GM12878 (cell line): ENCODE results near the gene SGPP2. TPM values are rescaled to one million over a fixed set of nuclear protein-coding genes. Genes with fewer than 3 reads are reported as not detected.

ENCODE experiments used
- ATAC-seq: fragments of 200-7000 bp; cut with Tn5 transposase; 3 replicates; pipeline ENCODE4 v1.9.1; 2020; ENCODE audit warnings: mild to moderate bottlenecking, moderate library complexity
- BruUV-seq: library from RNA; stranded (reverse); fragments of 400-500 nt; replicated peaks from 2 replicates; lab custom pipeline; 2021; lab: Mats Ljungman, UMichigan
- CTCF ChIA-PET: fragments of 300-600 bp; sonication (Branson Sonifier 250); formaldehyde crosslinking; extraction: SDS; loops from one replicate; lab custom pipeline; 2021; ENCODE audit warnings: inconsistent platforms; lab: Yijun Ruan, JAX
- POLR2A ChIA-PET: fragments of 350-600 bp; formaldehyde crosslinking; extraction: SDS; loops from one replicate; lab custom pipeline; 2021; ENCODE audit warnings: inconsistent platforms; lab: Charles Lee
- RAD21 ChIA-PET: fragments of 300-600 bp; sonication (Branson Sonifier 250); formaldehyde crosslinking; loops from one replicate; lab custom pipeline; 2023; ENCODE audit warnings: antibody characterized with exemption; ENCODE audit not compliant: unreplicated experiment; lab: Charles Lee
- SMC1A ChIA-PET: fragments of 300-600 bp; sonication (Branson Sonifier 250); formaldehyde crosslinking; loops from one replicate; lab custom pipeline; 2023; ENCODE audit not compliant: unreplicated experiment, uncharacterized antibody; lab: Charles Lee
- DNase-seq: peaks from one replicate; pipeline ENCODE4 v3.0.0-alpha.2; 2011; ENCODE audit warnings: low read depth, low spot score
- FAIRE-seq: peaks from 3 replicates; lab custom pipeline; 2011; peaks lifted over from hg19 to GRCh38; lab: Jason Lieb, UNC
- H2AFZ ChIP-seq: 2 replicates; pipeline ENCODE4 v1.6.0; 2011; ENCODE audit warnings: low read depth, low read length, control low read depth; ENCODE audit not compliant: control insufficient read depth
- H3K27ac ChIP-seq: 2 replicates; pipeline ENCODE4 v1.5.1; 2011; ENCODE audit warnings: control low read depth; ENCODE audit not compliant: control insufficient read depth, insufficient read depth
- H3K27me3 ChIP-seq, 2 experiments: replicated peaks in 1 of 2; 2 replicates each; pipeline versions ENCODE4 v1.6.0 to v1.6.1; 2011; ENCODE audit warnings: low read length in 1 of 2; ENCODE audit not compliant: control insufficient read depth in 2 of 2, insufficient read depth in 2 of 2
- H3K36me3 ChIP-seq, 2 experiments: 2 replicates each; pipeline ENCODE4 v1.5.1; 2011; ENCODE audit warnings: low read length in 1 of 2; ENCODE audit not compliant: control insufficient read depth in 2 of 2, insufficient read depth in 2 of 2
- H3K4me1 ChIP-seq: 2 replicates; pipeline ENCODE4 v1.6.1; 2011; ENCODE audit warnings: mild to moderate bottlenecking, low read length, moderate library complexity, mixed read lengths; ENCODE audit not compliant: control insufficient read depth, insufficient read depth
- H3K4me2 ChIP-seq: 2 replicates; pipeline ENCODE4 v1.6.0; 2011; ENCODE audit warnings: control low read depth; ENCODE audit not compliant: control insufficient read depth, insufficient read depth
- H3K4me3 ChIP-seq: fragments of 200-600 bp; sonication (generic); 2 replicates; pipeline ENCODE4 v1.5.1; 2016
- H3K79me2 ChIP-seq: 2 replicates; pipeline ENCODE4 v1.6.0; 2011; ENCODE audit warnings: low read length; ENCODE audit not compliant: control insufficient read depth, insufficient read depth
- H3K9ac ChIP-seq: 2 replicates; pipeline ENCODE4 v1.8.0; 2011; ENCODE audit warnings: low read length, control low read depth, mixed read lengths; ENCODE audit not compliant: control insufficient read depth, insufficient read depth
- H3K9me3 ChIP-seq: replicated peaks from 3 replicates; pipeline ENCODE4 v1.5.1; 2011; ENCODE audit warnings: mild to moderate bottlenecking, low read length; ENCODE audit not compliant: control insufficient read depth, insufficient read depth
- H4K20me1 ChIP-seq: 2 replicates; pipeline ENCODE4 v1.6.0; 2011; ENCODE audit not compliant: control insufficient read depth, insufficient read depth
- BHLHE40 ChIP-seq, 2 experiments: fragments of 450-650 bp in 1 of 2; IDR thresholded peaks; 2 replicates each; pipeline ENCODE4 v1.6.1; 2011 to 2017; ENCODE audit warnings: low read depth in 2 of 2, borderline replicate concordance in 1 of 2, improper control_type of control experiment in 1 of 2, low read length in 1 of 2, mild to moderate bottlenecking in 1 of 2
- BRCA1 ChIP-seq: IDR thresholded peaks from 2 replicates; pipeline ENCODE4 v1.6.1; 2011; ENCODE audit warnings: low read depth, low read length, improper control_type of control experiment
- CHD1 ChIP-seq: IDR thresholded peaks from 2 replicates; pipeline ENCODE4 v1.6.1; 2012; ENCODE audit warnings: low read depth, low read length, improper control_type of control experiment
- GATAD2B ChIP-seq: fragments of 450-650 bp; conservative IDR thresholded peaks from 2 replicates; pipeline ENCODE4 v1.6.1; 2017; ENCODE audit warnings: low read depth, mild to moderate bottlenecking, moderate library complexity
- KLF5 ChIP-seq: fragments of 450-650 bp; IDR thresholded peaks from 2 replicates; pipeline ENCODE4 v1.6.1; 2014; ENCODE audit warnings: mild to moderate bottlenecking; ENCODE audit not compliant: partially characterized antibody
- MEF2B ChIP-seq: fragments of 450-650 bp; IDR thresholded peaks from 2 replicates; pipeline ENCODE4 v1.6.1; 2018; ENCODE audit warnings: mild to moderate bottlenecking, moderate library complexity; ENCODE audit not compliant: partially characterized antibody, poor library complexity, severe bottlenecking
- MTA3 ChIP-seq: IDR thresholded peaks from 2 replicates; pipeline ENCODE4 v1.6.1; 2012; ENCODE audit warnings: low read length, inconsistent platforms, borderline replicate concordance
- NFXL1 ChIP-seq: fragments of 450-650 bp; IDR thresholded peaks from 2 replicates; pipeline ENCODE4 v1.6.1; 2017; ENCODE audit warnings: antibody characterized with exemption, mild to moderate bottlenecking, borderline replicate concordance
- RBBP5 ChIP-seq: fragments of 200-600 bp; sonication (generic); conservative IDR thresholded peaks from 2 replicates; pipeline ENCODE4 v1.6.1; 2016
- TBL1XR1 ChIP-seq: IDR thresholded peaks from 2 replicates; pipeline ENCODE4 v1.6.1; 2012; ENCODE audit warnings: low read depth, low read length, improper control_type of control experiment
- WGBS: methylation state at CpG from one replicate; pipeline ENCODE4 v1.1.6; 2016; ENCODE audit warnings: low lambda C conversion rate; ENCODE audit not compliant: insufficient replicate concordance, insufficient coverage; ENCODE audit errors: missing lambda C conversion rate; 5-methylcytosine and 5-hydroxymethylcytosine counted together
- in situ Hi-C: fragments of 300-500 bp; cut with MboI; formaldehyde crosslinking; loops from 9 replicates; pipeline ENCODE4 v1.14.3; 2018; ENCODE audit warnings: mixed read lengths
- intact Hi-C: fragments of 100-400 bp; cut with micrococcal nuclease; formaldehyde crosslinking; loops from one replicate; pipeline ENCODE4 v1.14.2; 2022; ENCODE audit not compliant: unreplicated experiment
- polyA plus RNA-seq, 11 experiments: library from polyadenylated mRNA; depleted of rRNA in 4 of 11; unstranded in 6 of 11; stranded (reverse) in 5 of 11; fragments of >200 nt; fragmentation: Nextera tagmentation in 4 of 11; fragmentation: Illumina TruSeq in 1 of 11; extraction: Ambion mirVana in 4 of 11; extraction: Trizol in 1 of 11; gene quantifications; 1 replicate in 1 of 11; 2 replicates in 10 of 11; pipeline versions ENCODE4 v1.2.1 to v1.2.3, GENCODE V29; 2011 to 2016; ENCODE audit warnings: inconsistent platforms in 2 of 11, missing spikeins in 2 of 11, low read depth in 1 of 11
- total RNA-seq, 4 experiments: library from RNA; depleted of rRNA in 3 of 4; stranded (reverse); fragments of >200 nt in 3 of 4; fragmentation: Illumina TruSeq in 1 of 4; extraction: Trizol in 1 of 4; gene quantifications; 2 replicates each; pipeline versions ENCODE4 v1.2.1 to v1.2.3, GENCODE V29; 2013 to 2021
- TF ChIP-seq, protein P1 (sequence below): IDR thresholded peaks from 2 replicates; pipeline ENCODE4 v1.6.1; 2011; ENCODE audit warnings: mild to moderate bottlenecking, low read depth, low read length, moderate library complexity; ENCODE audit not compliant: insufficient replicate concordance
- TF ChIP-seq, protein P2 (sequence below): IDR thresholded peaks from 2 replicates; pipeline ENCODE4 v1.6.1; 2012; ENCODE audit warnings: low read depth, low read length, improper control_type of control experiment

SGPP2 gene
- total and polyA plus RNA-seq, 10 of the 15 experiments (the other 5 are each of a cell fraction or from before 2014, with no cell fraction given) = 3.5 to 84.9 (median 13.1) TPM

DNA sequence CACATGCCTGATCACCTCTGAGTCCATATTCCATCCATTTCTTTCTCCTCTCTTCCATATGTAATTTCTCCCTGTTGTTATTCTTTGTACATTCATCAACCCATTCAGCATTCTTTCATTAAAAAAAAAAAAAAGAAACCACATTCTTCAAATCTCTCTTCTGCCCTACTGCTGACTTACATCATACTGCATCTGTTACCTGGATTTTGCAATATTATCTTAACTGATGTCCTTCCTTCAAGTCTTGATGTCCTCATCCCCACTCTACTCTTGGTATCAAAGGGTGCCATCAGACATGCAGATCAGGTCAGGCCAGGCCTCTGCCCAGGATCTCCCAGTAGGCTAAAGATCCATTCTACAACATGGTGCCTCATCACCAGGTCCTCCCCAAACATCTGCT, 90.6 kb downstream of the SGPP2 start (continued):
- TF ChIP-seq MEF2B (no peak), TBL1XR1 (no peak), NFXL1 (no peak)
- TF ChIP-seq, all 136 proteins: peak for 0

DNA sequence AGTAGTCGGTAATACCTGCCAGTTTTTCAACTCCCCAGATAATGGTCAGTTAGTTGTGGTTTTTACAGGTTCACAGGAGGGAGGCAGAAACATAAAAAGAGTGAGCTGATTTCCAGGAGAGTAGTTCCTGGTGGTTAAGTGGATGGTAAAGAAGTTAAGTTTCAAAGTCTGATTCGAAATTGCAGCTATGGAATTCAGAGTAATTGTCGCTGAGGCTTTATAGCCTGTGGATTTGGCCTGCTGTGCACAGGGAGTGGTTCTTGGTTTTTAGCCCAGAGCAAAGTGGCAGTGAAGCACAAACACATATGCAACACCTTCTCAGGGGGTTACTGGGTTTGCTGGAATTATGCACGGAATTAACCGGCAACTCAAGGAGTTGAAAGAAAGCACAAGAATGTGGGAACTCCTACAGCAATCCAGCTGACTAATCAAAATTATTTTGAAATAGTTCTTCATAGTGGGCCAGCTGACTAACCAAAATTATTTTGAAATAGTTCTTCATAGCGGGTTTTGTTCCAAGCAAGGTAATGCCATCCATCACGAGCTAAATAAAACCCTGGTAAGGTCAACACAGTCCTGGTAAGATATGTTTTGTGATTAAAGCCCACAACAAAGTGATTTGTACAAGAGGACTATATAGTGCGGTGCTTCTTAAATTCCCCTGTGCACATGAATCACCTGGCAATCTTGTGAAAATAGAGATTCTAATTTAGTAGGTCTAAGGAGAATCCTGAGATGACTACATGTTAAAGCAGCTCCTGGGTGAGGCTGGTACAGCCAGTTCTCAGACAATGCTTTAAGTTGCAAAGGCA, 94.4 kb downstream of the SGPP2 start:
- BruUV-seq = no TSS peak
- in situ Hi-C loops (no loop called here), intact Hi-C loops (no loop called here)
- Histone ChIP-seq H3K9ac (no peak overlapping the region), H3K9me3 (no peaks in the 10 kb centered on the region), H3K36me3 (peaks cover 3 to 14% of the 10 kb centered on the region in 2 experiments; a peak in 3 of 4 replicates), H3K4me1 (peaks cover 6% of the 10 kb centered on the region), H3K79me2 (no peaks in the 10 kb centered on the region), H4K20me1 (no peaks in the 10 kb centered on the region), H3K27me3 (no peaks in the 10 kb centered on the region), H3K27ac (no peak overlapping the region), H2AFZ (no peak overlapping the region), H3K4me2 (no peak overlapping the region), H3K4me3 (no peak overlapping the region)
- SMC1A ChIA-PET = interaction anchor here (0.7 to 1.4 kb wide), 7 partner anchors 36 to 334 kb away, joined by 3 read pairs; no protein-coding TSS in a partner anchor
- TF ChIP-seq CHD1 (no peak), GATAD2B (no peak), KLF5 (no peak), MTA3 (no peak), BRCA1 (no peak), BHLHE40 (IDR thresholded peaks at IDR 0.05; ENCODE audit: borderline replicate concordance in 1 of 2, low read depth in 2 of 2, low read length in 1 of 2) (no peak), RBBP5 (no peak)
- TF ChIP-seq, protein P1, sequence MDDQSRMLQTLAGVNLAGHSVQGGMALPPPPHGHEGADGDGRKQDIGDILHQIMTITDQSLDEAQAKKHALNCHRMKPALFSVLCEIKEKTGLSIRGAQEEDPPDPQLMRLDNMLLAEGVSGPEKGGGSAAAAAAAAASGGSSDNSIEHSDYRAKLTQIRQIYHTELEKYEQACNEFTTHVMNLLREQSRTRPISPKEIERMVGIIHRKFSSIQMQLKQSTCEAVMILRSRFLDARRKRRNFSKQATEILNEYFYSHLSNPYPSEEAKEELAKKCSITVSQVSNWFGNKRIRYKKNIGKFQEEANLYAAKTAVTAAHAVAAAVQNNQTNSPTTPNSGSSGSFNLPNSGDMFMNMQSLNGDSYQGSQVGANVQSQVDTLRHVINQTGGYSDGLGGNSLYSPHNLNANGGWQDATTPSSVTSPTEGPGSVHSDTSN = no peak
- TF ChIP-seq, protein P2, sequence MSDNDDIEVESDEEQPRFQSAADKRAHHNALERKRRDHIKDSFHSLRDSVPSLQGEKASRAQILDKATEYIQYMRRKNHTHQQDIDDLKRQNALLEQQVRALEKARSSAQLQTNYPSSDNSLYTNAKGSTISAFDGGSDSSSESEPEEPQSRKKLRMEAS = no peak
- CTCF ChIA-PET = interaction anchor here (0.7 to 1.2 kb wide), 3 partner anchors 198 to 201 kb away, joined by 3 to 6 read pairs (median 4); no protein-coding TSS in a partner anchor
- DNase-seq (no peak), ATAC-seq (no peak), FAIRE-seq (no peak)
- RAD21 ChIA-PET = interaction anchor here (0.9 kb wide), 1 partner anchor 200 kb away, joined by 3 read pairs; no protein-coding TSS in a partner anchor
- POLR2A ChIA-PET = no interaction called here
- WGBS = 91% methylated on average over 8 of the region's 8 CpGs
